ENCODE results near the gene FBN1. TPM values are rescaled to one million over a fixed set of nuclear protein-coding genes. Genes with fewer than 3 reads are reported as not detected.

FBN1 gene
- total RNA-seq, 1 donor from 2014 or later = 12.6 TPM

DNA sequence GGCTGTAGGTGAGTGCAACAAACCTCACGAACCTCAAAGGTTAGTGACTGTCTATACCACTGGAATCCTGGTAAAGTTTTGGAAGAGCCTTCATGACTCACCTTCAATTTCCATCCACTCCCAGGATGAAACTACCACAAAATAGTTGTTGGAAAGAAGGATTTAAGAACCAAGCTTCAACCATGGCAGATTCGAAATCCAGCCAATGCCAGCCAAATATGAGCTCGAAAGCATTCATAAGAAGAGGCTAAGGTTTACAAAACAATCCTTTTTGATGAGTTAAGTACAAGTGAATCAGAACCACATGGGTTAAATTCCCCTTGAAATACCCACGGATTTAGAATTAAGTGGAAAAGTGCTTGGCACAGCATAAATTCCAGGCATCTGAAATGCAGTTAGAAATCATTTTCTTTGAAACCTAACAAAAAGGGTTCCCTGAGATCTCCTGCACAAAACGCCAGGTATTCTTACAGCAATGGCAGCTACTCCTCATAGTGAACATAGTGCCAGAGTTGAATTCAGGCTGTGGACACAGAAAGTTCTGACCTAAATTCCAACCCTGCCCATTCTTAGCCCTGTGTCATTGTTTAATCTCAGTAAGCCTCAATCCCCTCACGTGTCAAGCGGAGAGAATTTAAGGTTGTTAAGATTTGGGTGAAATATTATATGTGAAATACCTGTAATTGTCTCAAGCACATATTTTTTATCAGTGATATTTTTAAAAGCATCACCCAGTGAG is 89.2 kb downstream of the FBN1 start:
- Mint-ChIP-seq H3K27me3 (ENCODE audit: unreplicated experiment) (no peaks in the 10 kb centered on the region), H3K9me3 (ENCODE audit: unreplicated experiment) (no peaks in the 10 kb centered on the region), H3K27ac (ENCODE audit: unreplicated experiment) (no peak overlapping the region), H3K4me1 (ENCODE audit: low read depth, unreplicated experiment) (no peaks in the 10 kb centered on the region), H3K4me3 (ENCODE audit: unreplicated experiment) (no peak overlapping the region), H3K36me3 (ENCODE audit: unreplicated experiment) (no peaks in the 10 kb centered on the region)
- TF ChIP-seq, protein P1, sequence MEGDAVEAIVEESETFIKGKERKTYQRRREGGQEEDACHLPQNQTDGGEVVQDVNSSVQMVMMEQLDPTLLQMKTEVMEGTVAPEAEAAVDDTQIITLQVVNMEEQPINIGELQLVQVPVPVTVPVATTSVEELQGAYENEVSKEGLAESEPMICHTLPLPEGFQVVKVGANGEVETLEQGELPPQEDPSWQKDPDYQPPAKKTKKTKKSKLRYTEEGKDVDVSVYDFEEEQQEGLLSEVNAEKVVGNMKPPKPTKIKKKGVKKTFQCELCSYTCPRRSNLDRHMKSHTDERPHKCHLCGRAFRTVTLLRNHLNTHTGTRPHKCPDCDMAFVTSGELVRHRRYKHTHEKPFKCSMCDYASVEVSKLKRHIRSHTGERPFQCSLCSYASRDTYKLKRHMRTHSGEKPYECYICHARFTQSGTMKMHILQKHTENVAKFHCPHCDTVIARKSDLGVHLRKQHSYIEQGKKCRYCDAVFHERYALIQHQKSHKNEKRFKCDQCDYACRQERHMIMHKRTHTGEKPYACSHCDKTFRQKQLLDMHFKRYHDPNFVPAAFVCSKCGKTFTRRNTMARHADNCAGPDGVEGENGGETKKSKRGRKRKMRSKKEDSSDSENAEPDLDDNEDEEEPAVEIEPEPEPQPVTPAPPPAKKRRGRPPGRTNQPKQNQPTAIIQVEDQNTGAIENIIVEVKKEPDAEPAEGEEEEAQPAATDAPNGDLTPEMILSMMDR (IDR thresholded peaks at IDR 0.05; ENCODE audit: partially characterized antibody, unreplicated experiment) = no peak
- no peak for DNase-seq

DNA sequence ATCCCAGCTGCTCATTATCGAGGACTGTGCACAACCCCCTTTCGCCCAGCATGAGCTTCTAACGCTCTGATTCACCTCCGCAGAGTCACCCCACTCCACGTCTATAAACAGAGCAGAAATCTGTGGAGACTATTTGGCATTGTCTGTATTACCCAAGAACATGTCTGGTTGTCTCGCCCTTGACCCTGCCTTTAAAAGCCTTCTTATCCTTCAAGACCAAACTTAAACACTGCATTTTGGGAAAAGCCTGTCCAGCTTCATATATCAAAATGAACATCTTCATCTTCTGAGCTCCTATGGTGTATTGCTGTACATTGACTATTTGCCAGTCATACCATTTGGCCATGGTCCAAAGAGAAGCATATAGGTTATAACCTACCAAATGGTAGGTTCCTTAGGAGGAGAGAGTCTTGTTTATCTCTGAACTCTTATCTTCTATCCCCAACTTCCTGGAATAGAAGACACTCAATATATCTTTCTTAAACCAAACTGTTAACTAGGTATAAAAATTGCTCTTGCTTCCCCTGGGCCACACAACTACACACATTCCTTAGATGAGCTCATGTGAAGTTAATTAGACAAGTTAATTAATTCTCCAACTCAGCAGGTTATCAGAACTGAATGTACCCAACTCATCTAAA is 90.1 kb downstream of the FBN1 start:
- TF ChIP-seq, protein P1 (IDR thresholded peaks at IDR 0.05; ENCODE audit: partially characterized antibody, unreplicated experiment) = no peak
- Mint-ChIP-seq H3K4me1 (ENCODE audit: low read depth, unreplicated experiment) (no peaks in the 10 kb centered on the region), H3K9me3 (ENCODE audit: unreplicated experiment) (no peaks in the 10 kb centered on the region), H3K27me3 (ENCODE audit: unreplicated experiment) (no peaks in the 10 kb centered on the region), H3K27ac (ENCODE audit: unreplicated experiment) (no peak overlapping the region), H3K4me3 (ENCODE audit: unreplicated experiment) (no peak overlapping the region), H3K36me3 (ENCODE audit: unreplicated experiment) (no peaks in the 10 kb centered on the region)
- DNase-seq = no peak

DNA sequence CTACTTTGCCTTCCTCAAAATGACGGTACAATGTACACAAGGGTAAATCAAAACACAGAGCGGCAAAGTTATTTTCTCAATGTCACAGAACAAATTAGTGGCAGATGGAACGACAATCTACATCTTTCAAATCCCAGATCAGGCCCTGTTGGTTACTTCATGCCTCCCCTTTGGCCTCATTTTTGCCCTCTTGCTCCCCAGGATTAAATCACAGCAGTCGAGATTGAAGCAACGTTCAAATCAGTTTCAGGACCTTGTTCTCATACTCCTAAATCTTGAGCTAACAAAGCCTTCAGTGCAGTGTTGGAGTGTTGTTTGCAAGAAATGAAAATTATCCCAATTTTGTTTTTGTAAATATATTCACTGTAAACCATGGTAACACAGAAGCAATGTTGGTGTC is 91.4 kb downstream of the FBN1 start:
- Mint-ChIP-seq H3K27ac (ENCODE audit: unreplicated experiment) (no peak overlapping the region), H3K9me3 (ENCODE audit: unreplicated experiment) (no peaks in the 10 kb centered on the region)
- no peak for DNase-seq

DNA sequence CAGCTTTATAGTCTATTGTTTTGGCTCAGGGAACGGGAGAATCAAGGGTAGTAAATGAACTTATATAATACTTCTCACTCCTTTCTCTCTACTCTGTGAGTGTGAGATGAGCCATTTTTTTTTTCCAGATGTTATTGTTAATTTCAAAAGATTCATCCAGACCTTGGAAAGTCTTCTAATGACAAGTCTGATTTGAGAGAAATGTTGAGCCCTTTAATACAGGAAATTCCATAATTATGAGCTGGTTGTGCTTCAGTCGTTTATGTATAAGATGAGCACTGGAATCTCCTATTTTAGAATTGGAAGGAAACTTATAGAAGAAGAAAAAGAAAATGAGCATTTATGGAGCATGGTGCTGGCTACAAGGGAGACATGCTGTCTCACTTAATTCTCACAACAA is 92.0 kb downstream of the FBN1 start:
- no peaks in the 10 kb centered on the region for H3K4me1 Mint-ChIP-seq (ENCODE audit: low read depth, unreplicated experiment)
- no peaks in the 10 kb centered on the region for H3K9me3 Mint-ChIP-seq (ENCODE audit: unreplicated experiment)
- DNase-seq = no peak
- no peaks in the 10 kb centered on the region for H3K27me3 Mint-ChIP-seq (ENCODE audit: unreplicated experiment)
- H3K36me3 Mint-ChIP-seq (ENCODE audit: unreplicated experiment) = no peaks in the 10 kb centered on the region
- no peak overlapping the region for H3K27ac Mint-ChIP-seq (ENCODE audit: unreplicated experiment)
- TF ChIP-seq, protein P1 (IDR thresholded peaks at IDR 0.05; ENCODE audit: partially characterized antibody, unreplicated experiment) = no peak
- no peak overlapping the region for H3K4me3 Mint-ChIP-seq (ENCODE audit: unreplicated experiment)

More for the DNA sequence above, 91.4 kb downstream of the FBN1 start:
- TF ChIP-seq, protein P1 (IDR thresholded peaks at IDR 0.05; ENCODE audit: partially characterized antibody, unreplicated experiment) = no peak
- Mint-ChIP-seq H3K27me3 (ENCODE audit: unreplicated experiment) (no peaks in the 10 kb centered on the region), H3K36me3 (ENCODE audit: unreplicated experiment) (no peaks in the 10 kb centered on the region), H3K4me1 (ENCODE audit: low read depth, unreplicated experiment) (no peaks in the 10 kb centered on the region), H3K4me3 (ENCODE audit: unreplicated experiment) (no peak overlapping the region)
